HCT116 (cell line): ENCODE data around the gene RASL11A.

ENCODE experiments used
- ELF1 ChIP-seq: IDR thresholded peaks from 2 replicates; pipeline ENCODE4 v1.6.1; 2012; ENCODE audit warnings: low read depth, borderline replicate concordance
- EZH2phosphoT487 ChIP-seq: fragments of 200-600 bp; IDR thresholded peaks from 2 replicates; pipeline ENCODE4 v1.6.1; 2018; ENCODE audit warnings: antibody characterized with exemption, borderline replicate concordance
- FOSL1 ChIP-seq: IDR thresholded peaks from 2 replicates; pipeline ENCODE4 v1.6.1; 2012; ENCODE audit warnings: low read depth
- POLR2A ChIP-seq: IDR thresholded peaks from 2 replicates; pipeline ENCODE4 v1.7.0; 2011; ENCODE audit warnings: borderline replicate concordance; ENCODE audit not compliant: insufficient read depth, insufficient read length; ENCODE audit errors: extremely low read depth
- SRF ChIP-seq: IDR thresholded peaks from 2 replicates; pipeline ENCODE4 v1.6.1; 2012; ENCODE audit warnings: low read depth
- TCF7L2 ChIP-seq: IDR thresholded peaks from 2 replicates; pipeline ENCODE4 v1.7.0; 2011; ENCODE audit warnings: borderline replicate concordance, inconsistent platforms; ENCODE audit not compliant: insufficient read depth, insufficient read length; ENCODE audit errors: extremely low read depth
- ZFX ChIP-seq: fragments of 450-650 bp; IDR thresholded peaks from 2 replicates; pipeline ENCODE4 v1.6.1; 2017
- TF ChIP-seq, protein P1 (sequence below), 3 experiments: fragments of 200-600 bp in 1 of 3; sonication (generic) in 1 of 3; IDR thresholded peaks in 2 of 3; conservative IDR thresholded peaks in 1 of 3; 2 replicates each; pipeline ENCODE4 v1.5.1; 2012 to 2017; ENCODE audit warnings: low read depth in 2 of 3, low read length in 2 of 3, antibody characterized with exemption in 1 of 3, borderline replicate concordance in 1 of 3, control low read depth in 1 of 3, mild to moderate bottlenecking in 1 of 3, mixed read lengths in 1 of 3, mixed run types in 1 of 3, moderate library complexity in 1 of 3; ENCODE audit not compliant: insufficient read depth in 1 of 3
- TF ChIP-seq, protein P2 (sequence below): IDR thresholded peaks from 2 replicates; pipeline ENCODE4 v1.6.1; 2012; ENCODE audit warnings: low read depth

DNA sequence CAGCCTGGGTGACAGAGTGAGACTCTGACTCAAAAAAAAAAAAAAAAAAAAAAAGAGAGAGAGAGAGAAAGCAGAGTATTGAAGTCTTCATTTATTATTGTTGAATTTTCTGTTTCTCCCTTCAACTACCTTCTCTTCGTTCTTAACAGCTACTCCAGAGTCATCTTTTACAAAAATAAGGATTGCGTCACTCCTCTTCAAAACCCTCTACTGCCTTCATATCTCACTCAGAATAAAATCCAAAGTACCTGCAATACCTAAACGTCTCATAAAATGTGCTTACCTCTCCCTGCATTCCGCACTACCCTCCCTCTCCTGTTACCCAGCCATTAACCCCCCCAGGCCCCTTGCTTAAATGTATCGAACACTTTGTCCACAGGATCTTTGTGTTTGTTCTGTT is 36.7 kb upstream of the RASL11A start:
- TF ChIP-seq, protein P1, sequence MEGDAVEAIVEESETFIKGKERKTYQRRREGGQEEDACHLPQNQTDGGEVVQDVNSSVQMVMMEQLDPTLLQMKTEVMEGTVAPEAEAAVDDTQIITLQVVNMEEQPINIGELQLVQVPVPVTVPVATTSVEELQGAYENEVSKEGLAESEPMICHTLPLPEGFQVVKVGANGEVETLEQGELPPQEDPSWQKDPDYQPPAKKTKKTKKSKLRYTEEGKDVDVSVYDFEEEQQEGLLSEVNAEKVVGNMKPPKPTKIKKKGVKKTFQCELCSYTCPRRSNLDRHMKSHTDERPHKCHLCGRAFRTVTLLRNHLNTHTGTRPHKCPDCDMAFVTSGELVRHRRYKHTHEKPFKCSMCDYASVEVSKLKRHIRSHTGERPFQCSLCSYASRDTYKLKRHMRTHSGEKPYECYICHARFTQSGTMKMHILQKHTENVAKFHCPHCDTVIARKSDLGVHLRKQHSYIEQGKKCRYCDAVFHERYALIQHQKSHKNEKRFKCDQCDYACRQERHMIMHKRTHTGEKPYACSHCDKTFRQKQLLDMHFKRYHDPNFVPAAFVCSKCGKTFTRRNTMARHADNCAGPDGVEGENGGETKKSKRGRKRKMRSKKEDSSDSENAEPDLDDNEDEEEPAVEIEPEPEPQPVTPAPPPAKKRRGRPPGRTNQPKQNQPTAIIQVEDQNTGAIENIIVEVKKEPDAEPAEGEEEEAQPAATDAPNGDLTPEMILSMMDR (IDR thresholded peaks at IDR 0.05 in 2 of 3, conservative IDR thresholded peaks at IDR 0.05 in 1 of 3; ENCODE audit: borderline replicate concordance in 1 of 3, insufficient read depth in 1 of 3, low read depth in 2 of 3, low read length in 2 of 3), result no peak
- TF ChIP-seq TCF7L2, result no peak
- no peak for TF ChIP-seq EZH2phosphoT487
- no peak for TF ChIP-seq POLR2A
- no peak for TF ChIP-seq FOSL1
- TF ChIP-seq, protein P2, sequence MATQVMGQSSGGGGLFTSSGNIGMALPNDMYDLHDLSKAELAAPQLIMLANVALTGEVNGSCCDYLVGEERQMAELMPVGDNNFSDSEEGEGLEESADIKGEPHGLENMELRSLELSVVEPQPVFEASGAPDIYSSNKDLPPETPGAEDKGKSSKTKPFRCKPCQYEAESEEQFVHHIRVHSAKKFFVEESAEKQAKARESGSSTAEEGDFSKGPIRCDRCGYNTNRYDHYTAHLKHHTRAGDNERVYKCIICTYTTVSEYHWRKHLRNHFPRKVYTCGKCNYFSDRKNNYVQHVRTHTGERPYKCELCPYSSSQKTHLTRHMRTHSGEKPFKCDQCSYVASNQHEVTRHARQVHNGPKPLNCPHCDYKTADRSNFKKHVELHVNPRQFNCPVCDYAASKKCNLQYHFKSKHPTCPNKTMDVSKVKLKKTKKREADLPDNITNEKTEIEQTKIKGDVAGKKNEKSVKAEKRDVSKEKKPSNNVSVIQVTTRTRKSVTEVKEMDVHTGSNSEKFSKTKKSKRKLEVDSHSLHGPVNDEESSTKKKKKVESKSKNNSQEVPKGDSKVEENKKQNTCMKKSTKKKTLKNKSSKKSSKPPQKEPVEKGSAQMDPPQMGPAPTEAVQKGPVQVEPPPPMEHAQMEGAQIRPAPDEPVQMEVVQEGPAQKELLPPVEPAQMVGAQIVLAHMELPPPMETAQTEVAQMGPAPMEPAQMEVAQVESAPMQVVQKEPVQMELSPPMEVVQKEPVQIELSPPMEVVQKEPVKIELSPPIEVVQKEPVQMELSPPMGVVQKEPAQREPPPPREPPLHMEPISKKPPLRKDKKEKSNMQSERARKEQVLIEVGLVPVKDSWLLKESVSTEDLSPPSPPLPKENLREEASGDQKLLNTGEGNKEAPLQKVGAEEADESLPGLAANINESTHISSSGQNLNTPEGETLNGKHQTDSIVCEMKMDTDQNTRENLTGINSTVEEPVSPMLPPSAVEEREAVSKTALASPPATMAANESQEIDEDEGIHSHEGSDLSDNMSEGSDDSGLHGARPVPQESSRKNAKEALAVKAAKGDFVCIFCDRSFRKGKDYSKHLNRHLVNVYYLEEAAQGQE, result no peak
- no peak for TF ChIP-seq ELF1
- no peak for TF ChIP-seq ZFX
- no peak for TF ChIP-seq SRF
